Caco-2 (cell line): Measurements from ENCODE around the gene R3HDM2. TPM values are rescaled to one million over a fixed set of nuclear protein-coding genes. Genes with fewer than 3 reads are reported as not detected.

Experiments used
- BruUV-seq: library from RNA; stranded (reverse); fragments of 400-500 nt; replicated peaks from 2 replicates; lab custom pipeline; 2021; lab: Mats Ljungman, UMichigan
- CTCF ChIA-PET: fragments of 300-600 bp; sonication (Branson Sonifier 250); formaldehyde crosslinking; loops from one replicate; lab custom pipeline; 2022; ENCODE audit warnings: antibody characterized with exemption; lab: Charles Lee
- POLR2A ChIA-PET: fragments of 300-600 bp; sonication (Branson Sonifier 250); formaldehyde crosslinking; loops from one replicate; lab custom pipeline; 2022; ENCODE audit warnings: antibody characterized with exemption; lab: Charles Lee
- DNase-seq, 2 experiments: peaks; one replicate each; pipeline versions ENCODE4 v3.0.0 to v3.0.0-alpha.2; 2020 to 2022
- H3K27me3 ChIP-seq: replicated peaks from 2 replicates; pipeline ENCODE4 v1.6.0; 2011; ENCODE audit warnings: low read length; ENCODE audit not compliant: control insufficient read depth, insufficient read depth
- H3K36me3 ChIP-seq: 2 replicates; pipeline ENCODE4 v1.5.1; 2011; ENCODE audit warnings: low read length; ENCODE audit not compliant: control insufficient read depth, insufficient read depth
- H3K4me1 ChIP-seq: fragments of 250-450 bp; sonication (Bioruptor Pico); 2 replicates; pipeline ENCODE4 v1.5.1; 2020; ENCODE audit warnings: mild to moderate bottlenecking
- H3K4me3 ChIP-seq: 2 replicates; pipeline ENCODE4 v1.5.1; 2011; ENCODE audit warnings: low read depth, mild to moderate bottlenecking, control low read depth, low read length
- H3K9me3 ChIP-seq: fragments of 250-450 bp; sonication (Bioruptor Pico); 2 replicates; pipeline ENCODE4 v1.5.1; 2020; ENCODE audit warnings: mild to moderate bottlenecking, moderate library complexity
- H3K27ac Mint-ChIP-seq: one replicate; pipeline ENCODE4 v1.8.0; 2022; ENCODE audit warnings: mixed read lengths; ENCODE audit not compliant: unreplicated experiment
- H3K27me3 Mint-ChIP-seq: one replicate; pipeline ENCODE4 v1.8.0; 2022; ENCODE audit warnings: mixed read lengths; ENCODE audit not compliant: insufficient read depth, unreplicated experiment
- H3K36me3 Mint-ChIP-seq: one replicate; pipeline ENCODE4 v1.8.0; 2022; ENCODE audit warnings: mild to moderate bottlenecking, mixed read lengths; ENCODE audit not compliant: insufficient read depth, unreplicated experiment
- H3K4me1 Mint-ChIP-seq: one replicate; pipeline ENCODE4 v1.8.0; 2022; ENCODE audit warnings: low read depth, mixed read lengths; ENCODE audit not compliant: unreplicated experiment
- H3K4me3 Mint-ChIP-seq: one replicate; pipeline ENCODE4 v1.8.0; 2022; ENCODE audit warnings: mild to moderate bottlenecking, moderate library complexity, mixed read lengths; ENCODE audit not compliant: unreplicated experiment
- H3K9me3 Mint-ChIP-seq: one replicate; pipeline ENCODE4 v1.8.0; 2022; ENCODE audit warnings: mixed read lengths; ENCODE audit not compliant: unreplicated experiment
- intact Hi-C: fragments of 100-400 bp; cut with micrococcal nuclease; formaldehyde crosslinking; loops from one replicate; pipeline ENCODE4 v1.10.0; 2022; ENCODE audit not compliant: unreplicated experiment
- total RNA-seq: library from RNA; stranded (reverse); gene quantifications from 2 replicates; pipeline ENCODE4 v1.2.3, GENCODE V29; 2022
- TF ChIP-seq, protein P1 (sequence below), 2 experiments: fragments of 200-600 bp in 1 of 2; IDR thresholded peaks; 1 replicate in 1 of 2; 2 replicates in 1 of 2; pipeline versions ENCODE4 v1.5.1 to v1.8.0; 2011 to 2022; ENCODE audit warnings: antibody characterized with exemption in 1 of 2, control low read depth in 1 of 2, inconsistent platforms in 1 of 2, low read depth in 1 of 2, low read length in 1 of 2, mild to moderate bottlenecking in 1 of 2, moderate library complexity in 1 of 2; ENCODE audit not compliant: insufficient read depth in 1 of 2, severe bottlenecking in 1 of 2, unreplicated experiment in 1 of 2

R3HDM2 gene
- total RNA-seq, 1 experiment from 2014 or later, result 33.7 TPM

DNA sequence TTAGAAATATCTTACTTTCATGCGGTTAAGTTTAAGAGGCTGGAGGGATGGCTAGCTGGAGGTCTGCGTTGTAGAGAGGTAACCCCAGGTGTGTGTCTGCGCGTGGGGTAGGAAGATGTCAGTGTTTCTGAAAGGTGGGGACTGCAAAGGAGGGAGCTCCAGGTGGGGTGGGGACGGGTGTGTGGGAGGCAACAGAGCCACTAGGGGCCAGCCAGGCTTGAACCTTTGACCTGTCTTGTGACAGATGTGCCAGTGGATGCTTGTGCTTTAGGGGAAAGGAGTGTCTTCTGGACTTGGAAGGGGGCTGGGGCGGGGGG is 29.6 kb upstream of the R3HDM2 start:
- peaks cover 14% of the 10 kb centered on the region for H3K4me1 ChIP-seq
- CTCF ChIA-PET, result no interaction called here
- Mint-ChIP-seq H3K4me3 (peak overlapping the region; percentile 81), H3K36me3 (peaks cover 7% of the 10 kb centered on the region), H3K27ac (no peak overlapping the region), H3K27me3 (peaks cover 9% of the 10 kb centered on the region), H3K4me1 (peaks cover 29% of the 10 kb centered on the region), H3K9me3 (no peaks in the 10 kb centered on the region)
- intact Hi-C loops, result no loop called here
- no TSS peak for BruUV-seq
- H3K36me3 ChIP-seq, result no peaks in the 10 kb centered on the region
- H3K27me3 ChIP-seq, result no peaks in the 10 kb centered on the region
- peak overlapping the region; percentile 8; the same call in 1 of the 2 replicates for H3K4me3 ChIP-seq
- H3K9me3 ChIP-seq, result no peaks in the 10 kb centered on the region
- TF ChIP-seq, protein P1, sequence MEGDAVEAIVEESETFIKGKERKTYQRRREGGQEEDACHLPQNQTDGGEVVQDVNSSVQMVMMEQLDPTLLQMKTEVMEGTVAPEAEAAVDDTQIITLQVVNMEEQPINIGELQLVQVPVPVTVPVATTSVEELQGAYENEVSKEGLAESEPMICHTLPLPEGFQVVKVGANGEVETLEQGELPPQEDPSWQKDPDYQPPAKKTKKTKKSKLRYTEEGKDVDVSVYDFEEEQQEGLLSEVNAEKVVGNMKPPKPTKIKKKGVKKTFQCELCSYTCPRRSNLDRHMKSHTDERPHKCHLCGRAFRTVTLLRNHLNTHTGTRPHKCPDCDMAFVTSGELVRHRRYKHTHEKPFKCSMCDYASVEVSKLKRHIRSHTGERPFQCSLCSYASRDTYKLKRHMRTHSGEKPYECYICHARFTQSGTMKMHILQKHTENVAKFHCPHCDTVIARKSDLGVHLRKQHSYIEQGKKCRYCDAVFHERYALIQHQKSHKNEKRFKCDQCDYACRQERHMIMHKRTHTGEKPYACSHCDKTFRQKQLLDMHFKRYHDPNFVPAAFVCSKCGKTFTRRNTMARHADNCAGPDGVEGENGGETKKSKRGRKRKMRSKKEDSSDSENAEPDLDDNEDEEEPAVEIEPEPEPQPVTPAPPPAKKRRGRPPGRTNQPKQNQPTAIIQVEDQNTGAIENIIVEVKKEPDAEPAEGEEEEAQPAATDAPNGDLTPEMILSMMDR (IDR thresholded peaks at IDR 0.05; ENCODE audit: insufficient read depth in 1 of 2, low read depth in 1 of 2, low read length in 1 of 2, severe bottlenecking in 1 of 2, unreplicated experiment in 1 of 2), result no peak
- POLR2A ChIA-PET, result interaction anchor here (0.5 kb wide), 1 partner anchor 38 kb away, joined by 5 read pairs; no protein-coding TSS in a partner anchor
- DNase-seq, result no peak

DNA sequence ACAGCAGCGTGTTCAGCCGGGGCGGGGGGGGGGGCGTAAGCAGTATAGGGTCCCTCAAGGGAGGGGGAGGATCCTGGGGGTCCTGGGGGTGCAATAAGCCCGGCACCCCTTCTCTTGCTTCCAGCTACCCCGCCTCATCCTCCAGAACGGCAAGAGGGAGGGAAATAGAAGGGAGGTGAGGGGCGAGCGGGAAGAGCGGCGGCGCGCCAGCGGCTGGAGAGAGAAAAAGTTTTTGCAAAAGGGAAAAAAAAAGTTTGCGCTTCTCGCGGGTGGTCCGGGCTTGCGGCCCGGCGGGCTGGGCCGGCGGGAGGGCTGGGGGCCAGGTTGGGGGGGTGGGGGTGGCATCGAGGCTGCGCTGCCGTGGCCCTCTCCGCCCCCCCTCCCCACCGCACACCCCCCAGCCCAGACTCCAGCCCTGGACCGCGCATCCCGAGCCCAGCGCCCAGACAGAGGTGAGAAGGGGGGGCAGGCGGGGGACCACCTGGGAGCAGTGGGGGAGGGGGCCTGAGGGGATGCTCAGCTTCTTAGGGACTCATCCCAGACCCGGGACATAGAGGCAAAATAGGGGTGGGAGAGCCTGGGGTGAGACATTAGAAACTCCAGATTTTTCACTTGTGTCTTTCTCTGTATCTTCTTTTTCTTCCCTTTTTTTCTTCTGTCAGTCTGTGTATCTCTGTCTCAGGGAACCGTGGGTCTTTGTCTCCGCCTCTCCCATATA is 29.1 kb upstream of the R3HDM2 start, which contains the start of gene GLI1:
Gene GLI1 (plus strand): TSS at position 36 of the 718 bp plus-strand sequence. CDS start 3,907 bp downstream, outside the sequence.
- peaks cover 8% of the 10 kb centered on the region for H3K27me3 Mint-ChIP-seq
- intact Hi-C loops, result loop anchor here (5.0 kb wide), 1 partner anchor 277 kb away; the partner anchor contains the start of gene AGAP2
- H3K27ac Mint-ChIP-seq, result peak within 1 kb of the TSS; percentile 79
- TF ChIP-seq, protein P1 (IDR thresholded peaks at IDR 0.05; ENCODE audit: insufficient read depth in 1 of 2, low read depth in 1 of 2, low read length in 1 of 2, severe bottlenecking in 1 of 2, unreplicated experiment in 1 of 2), result no peak
- H3K4me3 Mint-ChIP-seq, result peak within 1 kb of the TSS; percentile 81
- H3K4me1 Mint-ChIP-seq, result peaks cover 31% of the 10 kb centered on the region
- no TSS peak for BruUV-seq
- ChIA-PET POLR2A (no interaction called here), CTCF (interaction anchor here (1.2 to 1.9 kb wide), 5 partner anchors 64 to 276 kb away, joined by 3 to 14 read pairs (median 3); no protein-coding TSS in a partner anchor)
- H3K9me3 Mint-ChIP-seq, result no peaks in the 10 kb centered on the region
- no peaks in the 10 kb centered on the region for H3K9me3 ChIP-seq
- no peaks in the 10 kb centered on the region for H3K36me3 ChIP-seq
- H3K27me3 ChIP-seq, result no peaks in the 10 kb centered on the region
- peaks cover 7% of the 10 kb centered on the region for H3K36me3 Mint-ChIP-seq
- peaks cover 19% of the 10 kb centered on the region for H3K4me1 ChIP-seq
- H3K4me3 ChIP-seq, result peak within 1 kb of the TSS; percentile 48
- no peak for DNase-seq

DNA sequence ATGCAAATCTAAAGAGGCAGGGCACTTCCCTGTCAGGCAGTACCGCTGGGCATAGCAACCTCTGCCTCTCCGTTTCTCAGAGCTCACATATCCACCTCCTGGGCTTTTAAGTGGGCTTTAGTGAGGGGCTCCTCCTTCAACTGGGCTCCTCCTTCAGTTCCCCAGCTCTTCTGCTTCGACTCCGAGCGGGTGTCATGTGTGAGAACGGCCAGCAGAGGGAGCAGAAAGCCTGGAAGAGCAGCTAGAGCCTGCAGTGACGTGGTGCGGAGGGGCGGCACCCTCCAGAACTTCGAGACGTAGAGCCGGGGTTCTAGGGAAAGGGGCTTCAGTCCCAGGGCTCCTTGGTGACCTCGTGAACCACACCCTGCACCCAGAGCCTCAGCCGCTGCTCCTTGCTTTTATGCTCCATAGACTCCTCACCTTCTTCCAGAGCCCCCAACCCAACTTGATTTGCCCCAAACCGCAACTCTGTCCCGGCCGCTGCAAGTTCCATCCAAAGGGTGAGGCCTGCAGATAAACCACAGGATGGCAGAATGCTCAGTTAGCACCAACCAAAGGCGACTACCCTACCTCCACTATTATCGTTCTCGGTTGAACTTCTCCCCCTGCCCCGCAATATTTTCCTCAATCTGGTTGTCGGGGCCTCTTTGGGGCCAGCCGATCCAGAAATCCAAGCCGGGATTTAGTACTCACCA is 28.4 kb upstream of the R3HDM2 start:
- no peaks in the 10 kb centered on the region for H3K9me3 Mint-ChIP-seq
- POLR2A ChIA-PET, result interaction anchor here (0.5 to 1.2 kb wide), 3 partner anchors 140 to 733 kb away, joined by 3 to 4 read pairs (median 4); partner anchors contain the start of gene SHMT2
- peaks cover 26% of the 10 kb centered on the region for H3K4me1 ChIP-seq
- TF ChIP-seq, protein P1 (IDR thresholded peaks at IDR 0.05; ENCODE audit: insufficient read depth in 1 of 2, low read depth in 1 of 2, low read length in 1 of 2, severe bottlenecking in 1 of 2, unreplicated experiment in 1 of 2), result peak; percentile 73 to 91
- H3K36me3 ChIP-seq, result no peaks in the 10 kb centered on the region
- no TSS peak for BruUV-seq
- peak overlapping the region; percentile 81 for H3K4me3 Mint-ChIP-seq
- peak overlapping the region; percentile 79 for H3K27ac Mint-ChIP-seq
- peaks cover 7% of the 10 kb centered on the region for H3K36me3 Mint-ChIP-seq
- DNase-seq, result peak; percentile 94
- intact Hi-C loops, result loop anchor here (5.0 kb wide), 1 partner anchor 278 kb away; the partner anchor contains the start of gene AGAP2
- peaks cover 3% of the 10 kb centered on the region for H3K27me3 Mint-ChIP-seq
- peaks cover 31% of the 10 kb centered on the region for H3K4me1 Mint-ChIP-seq
- CTCF ChIA-PET, result interaction anchor here (0.7 to 1.9 kb wide), 13 partner anchors 11 to 278 kb away, joined by 3 to 14 read pairs (median 3); partner anchors contain the start of genes ARHGAP9 and DDIT3
- no peaks in the 10 kb centered on the region for H3K27me3 ChIP-seq
- peak overlapping the region; percentile 48 for H3K4me3 ChIP-seq
- H3K9me3 ChIP-seq, result no peaks in the 10 kb centered on the region
